Ishikawa (cell line): ENCODE measurements around the gene SH3RF1.

Source experiments
- CEBPB ChIP-seq: IDR thresholded peaks from 2 replicates; pipeline ENCODE4 v1.6.1; 2012
- CREB1 ChIP-seq: IDR thresholded peaks from 2 replicates; pipeline ENCODE4 v1.6.1; 2012; ENCODE audit warnings: low read depth
- TAF1 ChIP-seq: IDR thresholded peaks from 2 replicates; pipeline ENCODE4 v1.6.1; 2012; ENCODE audit warnings: low read depth, mild to moderate bottlenecking
- TF ChIP-seq, protein P1 (sequence below): IDR thresholded peaks from 2 replicates; pipeline ENCODE4 v1.6.1; 2012

DNA sequence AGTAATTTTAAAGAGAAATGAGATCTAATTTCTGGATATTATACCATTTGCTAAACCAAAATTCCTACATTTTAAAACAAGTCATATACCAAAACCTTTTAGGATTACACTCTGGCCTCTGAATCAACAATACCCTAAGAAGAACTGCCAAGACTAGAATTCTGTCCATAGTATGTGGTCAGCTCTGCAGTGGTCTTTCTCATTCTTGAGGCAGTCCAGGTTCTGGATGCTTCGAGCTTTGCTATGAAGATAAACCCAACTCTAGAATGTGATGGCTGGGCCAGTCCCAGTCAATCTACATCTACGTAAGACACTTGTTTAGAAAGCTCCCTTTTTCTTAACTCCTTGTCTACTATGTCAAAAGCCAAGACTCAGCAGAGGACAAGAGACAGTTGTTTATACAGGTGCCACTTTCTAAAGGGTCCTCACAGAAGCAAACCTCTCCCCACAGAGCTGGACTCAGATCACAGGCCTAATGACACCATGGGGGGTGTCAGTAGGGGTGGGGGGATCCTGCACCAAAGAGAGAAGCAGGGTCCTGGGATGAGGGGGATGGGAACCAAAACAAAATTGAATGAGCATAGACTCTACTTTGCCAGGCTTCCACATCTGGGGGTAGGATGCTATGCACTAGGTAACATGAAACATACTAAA, 63.2 kb downstream of the SH3RF1 start:
- TF ChIP-seq CREB1 (no peak), TAF1 (no peak), CEBPB (no peak)
- TF ChIP-seq, protein P1, sequence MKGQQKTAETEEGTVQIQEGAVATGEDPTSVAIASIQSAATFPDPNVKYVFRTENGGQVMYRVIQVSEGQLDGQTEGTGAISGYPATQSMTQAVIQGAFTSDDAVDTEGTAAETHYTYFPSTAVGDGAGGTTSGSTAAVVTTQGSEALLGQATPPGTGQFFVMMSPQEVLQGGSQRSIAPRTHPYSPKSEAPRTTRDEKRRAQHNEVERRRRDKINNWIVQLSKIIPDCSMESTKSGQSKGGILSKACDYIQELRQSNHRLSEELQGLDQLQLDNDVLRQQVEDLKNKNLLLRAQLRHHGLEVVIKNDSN: no peak
